Right lung (tissue), 5 donors: Measurements from ENCODE around the gene CELF5. TPM values are rescaled to one million over a fixed set of nuclear protein-coding genes. Genes with fewer than 3 reads are reported as not detected.

ENCODE experiments used
- DNase-seq, 2 donors: peaks; one replicate each; pipeline ENCODE4 v3.0.0-alpha.2; 2013
- polyA plus RNA-seq, 5 donors: library from polyadenylated mRNA; unstranded; fragments of 120-200 nt; gene quantifications; one replicate each; pipeline versions ENCODE4 v1.2.1 to v1.2.3, GENCODE V29; 2013; ENCODE audit warnings: inconsistent platforms in 1 of 5, low replicate concordance in 1 of 5; ENCODE audit not compliant: insufficient read length in 5 of 5, insufficient read depth in 1 of 5

CELF5 gene
- polyA plus RNA-seq, 5 donors = 1.3 to 4.1 (median 2.3) TPM

- DNase-seq = no peak
These were observed 13.7 kb downstream of the CELF5 start for GRCh38 chr19:3238066-3238561.

DNA sequence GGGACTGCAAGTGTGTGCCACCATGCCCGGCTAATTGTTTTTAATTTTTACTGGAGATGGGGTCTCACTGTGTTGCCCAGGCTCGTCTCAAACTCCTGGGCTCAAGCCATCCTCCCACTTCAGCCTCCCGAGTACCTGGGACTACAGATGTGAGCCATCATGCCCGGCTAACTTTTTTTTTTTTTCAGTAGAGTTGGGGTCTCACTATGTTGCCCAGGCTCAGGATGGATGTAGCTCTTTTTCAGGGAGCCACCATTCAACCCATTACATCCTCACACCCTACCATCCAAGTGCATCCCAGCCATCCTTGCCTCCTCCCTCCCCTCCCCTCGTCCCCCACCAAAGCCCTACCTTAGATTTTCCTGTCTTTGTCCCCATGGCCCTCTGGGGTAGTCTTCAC is 14.9 kb downstream of the CELF5 start:
- DNase-seq = no peak

- DNase-seq = peak; percentile 10 to 30
These were observed 19.6 kb downstream of the CELF5 start for GRCh38 chr19:3243819-3244700.

DNA sequence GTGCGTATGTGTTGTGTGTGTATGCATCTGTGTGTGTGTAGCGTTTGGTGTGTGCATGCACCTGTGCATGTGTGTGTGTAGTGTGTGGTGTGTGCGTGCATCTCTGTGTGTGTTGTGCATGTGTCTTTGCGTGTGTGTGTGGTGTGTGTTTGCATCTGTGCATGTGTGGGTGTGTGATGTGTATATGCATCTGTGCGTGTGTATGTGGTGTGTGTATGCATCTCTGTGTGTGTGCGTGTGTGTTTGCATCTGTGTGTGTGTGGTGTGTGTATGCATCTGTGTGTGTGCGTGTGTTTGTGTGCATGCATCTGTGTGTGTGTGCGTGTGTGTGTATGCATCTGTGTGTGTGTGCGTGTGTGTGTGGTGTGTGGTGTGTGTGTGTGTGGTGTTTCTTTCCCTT is 20.6 kb downstream of the CELF5 start:
- no peak for DNase-seq

DNA sequence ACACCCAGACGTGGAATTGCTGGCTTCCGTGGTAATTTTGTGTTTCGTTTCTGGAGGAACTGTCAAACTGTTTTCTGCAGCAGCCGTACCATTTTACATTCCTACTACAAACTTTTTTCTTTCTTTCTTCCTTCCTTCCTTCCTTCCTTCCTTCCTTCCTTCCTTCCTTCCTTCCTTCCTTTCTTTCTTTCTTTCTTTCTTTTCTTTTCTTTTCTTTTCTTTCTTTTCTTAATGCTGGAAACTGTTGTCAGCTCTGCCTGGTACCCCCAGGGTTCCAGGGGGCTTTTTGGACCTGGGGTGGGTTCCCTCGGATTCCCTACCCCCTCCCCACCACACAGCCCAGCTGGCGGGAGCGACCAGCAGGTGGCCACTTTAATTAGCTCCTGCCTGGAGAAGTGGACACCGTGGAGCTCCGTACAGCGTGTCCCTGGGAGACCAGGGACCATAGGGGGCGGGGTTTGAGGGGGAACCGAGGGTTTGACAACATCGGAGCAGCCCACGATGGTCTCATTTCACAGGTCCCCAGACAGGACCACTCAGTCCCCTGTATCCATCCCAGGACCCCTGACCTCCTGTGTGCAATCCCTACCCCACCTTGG is 24.4 kb downstream of the CELF5 start:
- no peak for DNase-seq

DNA sequence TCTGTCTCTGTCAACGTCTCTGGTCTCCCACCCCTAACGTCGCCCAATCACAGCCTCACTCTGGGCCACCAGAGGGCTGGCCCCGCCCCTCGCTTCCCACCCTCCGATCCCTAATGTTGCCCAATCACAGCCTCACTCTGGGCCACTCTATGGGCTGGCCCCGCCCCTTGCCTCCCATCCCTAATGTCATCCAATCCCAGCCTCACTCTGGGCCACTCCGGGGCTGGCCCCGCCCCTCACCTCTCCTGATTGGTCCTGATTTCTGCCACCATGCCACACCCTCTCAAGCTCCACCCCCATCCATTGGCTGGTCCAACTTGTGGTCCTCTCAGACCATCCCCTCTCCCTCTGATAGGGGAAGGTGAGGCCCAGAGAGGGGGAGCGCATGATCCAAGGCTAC is 24.9 kb downstream of the CELF5 start:
- no peak for DNase-seq

GRCh38 chr19:3250675-3251074 is 26.2 kb downstream of the CELF5 start:
- DNase-seq = no peak

DNA sequence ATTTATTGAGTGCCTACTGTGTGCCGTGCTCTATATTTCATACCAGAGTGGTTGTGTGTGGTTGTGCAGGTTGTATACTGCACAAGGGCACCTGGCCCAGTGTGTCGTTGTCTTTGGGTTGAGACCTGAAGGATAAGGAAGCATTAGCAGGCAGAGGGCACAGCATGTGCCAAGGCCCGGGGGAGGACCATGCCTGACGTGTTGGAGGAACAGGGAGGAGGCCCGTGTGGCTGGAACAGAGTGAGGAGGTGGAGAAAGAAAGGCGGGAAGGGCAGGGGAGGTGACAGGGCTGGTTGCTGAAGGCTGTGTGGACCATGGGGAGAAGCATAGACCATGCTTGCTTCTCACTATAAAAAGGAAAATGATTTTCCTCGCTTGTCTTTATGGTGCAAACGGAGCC is 26.8 kb downstream of the CELF5 start:
- no peak for DNase-seq

DNA sequence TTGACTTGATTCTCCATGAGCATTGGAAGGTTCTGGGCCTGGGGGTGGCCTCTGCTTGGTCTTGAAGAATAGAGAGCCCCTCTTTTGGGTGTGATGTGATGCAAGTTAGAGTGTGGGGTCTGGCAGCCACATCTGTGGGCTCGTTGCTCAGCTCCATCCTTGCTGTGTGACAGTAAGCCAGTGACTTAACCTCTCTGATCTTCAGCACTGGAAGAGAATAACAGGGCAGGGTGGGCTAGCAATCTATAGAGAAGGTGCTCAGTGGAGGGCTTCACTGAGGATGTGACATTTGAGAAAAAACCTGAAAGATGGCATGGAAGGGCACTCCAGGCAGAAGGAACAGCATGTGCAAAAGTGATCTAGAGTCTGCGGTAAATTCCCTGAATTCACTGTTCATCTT is 28.2 kb downstream of the CELF5 start:
- no peak for DNase-seq

GRCh38 chr19:3253270-3253669 is 28.8 kb downstream of the CELF5 start:
- no peak for DNase-seq

- no peak for DNase-seq
These were observed 30.1 kb downstream of the CELF5 start for GRCh38 chr19:3254520-3254919.

GRCh38 chr19:3257071-3257470 is 32.6 kb downstream of the CELF5 start:
- DNase-seq = no peak

- no peak for DNase-seq
These were observed 37.9 kb downstream of the CELF5 start for GRCh38 chr19:3262362-3262761.

DNA sequence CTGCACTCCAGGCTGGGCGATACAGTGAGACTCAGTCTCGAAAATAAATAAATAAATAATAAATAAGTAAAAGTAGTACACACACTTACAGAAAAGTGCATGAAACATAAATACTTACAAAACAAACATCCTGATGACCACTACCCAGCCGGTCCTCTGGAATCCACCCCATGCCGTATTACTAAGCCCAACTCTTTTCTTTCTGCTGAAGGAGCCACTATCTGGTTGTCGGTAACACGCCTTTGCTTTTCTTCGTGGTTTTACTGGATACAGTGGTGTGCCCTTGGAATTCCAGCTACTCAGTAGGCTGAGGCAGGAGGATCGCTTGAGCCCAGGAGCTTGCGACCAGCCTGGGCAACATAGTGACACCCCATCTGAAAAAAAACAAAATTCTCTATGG is 39.4 kb downstream of the CELF5 start:
- no peak for DNase-seq

DNA sequence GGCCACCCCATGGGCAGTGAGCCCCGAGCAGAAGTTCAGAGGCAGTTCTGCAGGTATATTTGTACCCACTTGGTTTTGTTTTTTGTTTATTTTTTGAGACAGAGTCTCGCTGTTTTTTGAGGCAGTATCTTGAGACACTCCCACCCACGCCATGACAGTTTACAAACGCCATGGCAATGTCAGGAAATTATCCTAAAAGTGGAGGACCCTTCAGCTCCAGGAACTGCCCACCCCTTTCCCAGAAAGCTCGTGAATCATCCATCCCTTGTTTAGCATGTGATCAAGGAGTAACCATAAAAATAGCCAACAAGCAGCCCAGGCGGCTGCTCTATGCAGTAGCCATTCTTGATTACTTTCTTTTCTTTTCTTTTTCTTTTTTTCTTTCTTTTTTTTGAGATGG is 41.0 kb downstream of the CELF5 start:
- no peak for DNase-seq

DNA sequence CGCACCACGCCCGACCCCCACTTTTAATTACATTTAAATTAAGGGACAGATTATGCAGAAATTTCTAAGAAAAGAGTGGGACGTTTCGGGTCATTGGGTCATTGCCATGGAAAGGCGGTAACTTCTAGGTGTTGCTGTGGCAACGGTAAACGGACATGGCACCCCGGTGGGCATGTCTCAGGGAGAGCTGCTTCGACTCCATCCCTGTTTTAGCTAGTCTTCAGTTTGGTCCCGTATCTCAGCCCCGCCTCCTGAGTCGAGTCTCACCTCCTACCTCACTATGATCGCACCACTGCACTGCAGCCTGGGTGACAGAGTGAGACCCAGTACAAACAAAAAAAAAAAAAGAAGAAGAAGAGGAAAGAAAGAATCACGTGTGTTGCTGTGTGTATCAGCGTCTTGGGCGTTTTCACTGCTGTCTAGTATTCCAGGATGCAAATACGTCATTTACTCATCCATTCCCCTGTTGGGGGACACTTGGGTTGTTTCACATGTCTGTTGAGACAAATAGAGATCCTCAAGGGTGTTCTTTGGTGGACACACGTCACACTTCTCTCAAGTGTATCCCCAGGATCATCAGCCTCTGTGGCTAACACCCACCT is 41.7 kb downstream of the CELF5 start:
- no peak for DNase-seq

GRCh38 chr19:3266792-3267514 is 42.5 kb downstream of the CELF5 start:
- no peak for DNase-seq

GRCh38 chr19:3268326-3268725 is 43.9 kb downstream of the CELF5 start:
- DNase-seq = no peak

DNA sequence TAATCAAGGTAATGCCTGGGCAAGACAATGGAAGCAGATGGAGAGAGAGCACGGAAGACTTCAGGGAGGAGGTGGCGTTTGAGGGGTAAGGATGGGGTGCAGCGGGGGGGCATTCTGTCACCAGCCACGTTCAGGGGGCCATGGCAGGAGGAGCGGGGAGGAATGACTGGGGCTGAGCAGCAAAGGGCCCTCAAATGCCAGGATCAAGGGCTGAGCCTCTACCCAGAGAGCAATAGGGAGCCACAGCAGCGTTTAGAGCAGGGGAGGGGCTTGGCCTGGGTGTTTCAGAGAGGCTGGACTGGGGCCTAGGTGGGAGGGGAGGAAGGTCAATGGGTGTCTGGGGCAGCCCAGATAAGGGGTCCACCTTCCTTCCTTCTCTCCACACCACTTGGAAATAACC is 44.3 kb downstream of the CELF5 start:
- DNase-seq = no peak

GRCh38 chr19:3269916-3270671 is 45.6 kb downstream of the CELF5 start:
- no peak for DNase-seq

GRCh38 chr19:3270902-3271301 is 46.4 kb downstream of the CELF5 start:
- no peak for DNase-seq
